ENCODE data around the gene TSNAXIP1.
A peak's percentile ranks its signal among the peaks of the same experiment; 100 is the strongest.
"Not testable (repeated sequence)": the region's sequence is repeated elsewhere in the genome, so short reads cannot be mapped to it uniquely, and the experiment has no call there.

TSNAXIP1 gene

DNA sequence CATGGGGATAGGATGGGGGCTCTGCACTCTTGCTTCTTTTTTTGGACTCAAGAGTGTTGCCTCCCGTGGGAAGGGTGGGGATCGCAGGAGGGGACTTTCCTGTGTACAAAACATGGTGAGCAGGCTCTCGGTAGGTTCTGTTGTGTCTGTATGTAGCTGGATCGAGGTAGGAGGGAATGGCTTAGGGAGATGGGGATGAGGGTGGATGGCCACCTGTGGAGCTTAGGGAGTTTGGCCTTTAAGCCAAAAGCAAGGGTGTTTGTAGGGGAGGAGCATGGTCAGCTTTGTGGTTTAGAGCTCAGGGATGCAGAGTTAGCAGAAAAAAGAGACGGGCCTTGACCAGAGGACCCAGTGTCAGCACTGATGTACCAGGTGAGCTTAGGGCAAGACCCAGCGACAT is 55.2 kb downstream of the TSNAXIP1 start:
- no peak for DNase-seq

DNA sequence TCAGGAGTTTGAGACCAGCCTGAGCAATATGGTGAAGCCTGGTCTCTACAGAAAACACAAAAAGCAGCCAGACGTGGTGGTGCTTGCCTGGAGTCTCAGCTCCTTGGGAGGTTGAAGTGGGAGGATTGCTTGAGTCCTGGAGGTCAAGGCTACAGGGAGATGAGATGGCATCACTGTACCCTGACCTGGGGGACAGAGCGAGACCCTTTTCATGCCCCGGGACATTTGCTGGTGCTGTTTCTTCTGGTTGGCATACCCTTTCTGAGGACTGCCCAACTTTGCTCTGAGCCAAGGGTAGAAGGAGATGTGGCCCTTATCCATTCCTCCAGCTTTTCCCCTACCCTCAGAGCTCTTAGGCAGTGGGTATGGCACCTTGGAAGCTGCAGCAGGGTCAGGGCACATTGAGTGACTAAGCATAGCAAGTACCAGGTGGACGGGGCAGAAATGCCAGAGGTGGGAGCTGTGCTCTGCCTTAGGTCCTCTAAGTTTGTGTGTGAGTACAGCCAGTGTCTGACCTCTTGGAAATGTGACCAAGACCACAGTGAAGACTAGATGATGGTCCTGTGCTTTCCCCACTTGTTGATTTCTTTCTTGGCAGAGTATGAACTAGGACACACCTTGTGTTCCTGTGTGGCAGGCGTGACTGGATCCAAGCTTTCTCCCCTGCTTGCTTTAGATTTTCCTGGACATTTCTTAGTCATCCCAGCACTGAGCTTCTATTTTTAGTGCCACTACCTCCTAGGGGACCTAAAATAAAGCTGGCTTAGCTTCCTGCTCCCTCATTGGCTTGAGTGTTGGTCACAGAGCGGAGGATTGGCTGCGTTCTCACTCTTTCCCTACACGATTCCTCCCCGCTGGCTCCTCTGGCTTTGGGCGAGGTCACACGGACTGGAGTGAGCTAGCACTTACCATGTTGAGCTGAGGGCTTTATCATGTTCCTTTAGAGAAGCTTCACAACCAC is 56.2 kb downstream of the TSNAXIP1 start:
- no peak for DNase-seq

DNA sequence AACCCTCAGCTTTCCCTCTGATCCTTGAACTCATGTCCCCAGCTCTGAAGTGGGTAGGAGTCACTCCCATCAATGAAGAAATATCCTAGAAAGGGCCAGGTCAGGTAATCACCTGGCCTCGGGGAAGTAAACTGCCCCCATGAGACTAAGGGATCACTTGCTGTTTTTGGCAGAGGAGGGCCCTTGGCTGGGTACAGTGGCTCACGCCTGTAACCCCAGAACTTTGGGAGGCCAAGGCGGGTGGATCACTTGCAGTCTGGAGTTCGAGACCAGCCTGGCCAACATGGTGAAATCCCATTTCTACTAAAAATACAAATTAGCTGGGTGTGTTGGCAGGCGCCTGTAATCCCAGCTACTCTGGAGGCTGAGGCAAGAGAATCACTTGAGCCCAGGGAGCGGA is 57.4 kb downstream of the TSNAXIP1 start:
- DNase-seq, result not testable (repeated sequence)

DNA sequence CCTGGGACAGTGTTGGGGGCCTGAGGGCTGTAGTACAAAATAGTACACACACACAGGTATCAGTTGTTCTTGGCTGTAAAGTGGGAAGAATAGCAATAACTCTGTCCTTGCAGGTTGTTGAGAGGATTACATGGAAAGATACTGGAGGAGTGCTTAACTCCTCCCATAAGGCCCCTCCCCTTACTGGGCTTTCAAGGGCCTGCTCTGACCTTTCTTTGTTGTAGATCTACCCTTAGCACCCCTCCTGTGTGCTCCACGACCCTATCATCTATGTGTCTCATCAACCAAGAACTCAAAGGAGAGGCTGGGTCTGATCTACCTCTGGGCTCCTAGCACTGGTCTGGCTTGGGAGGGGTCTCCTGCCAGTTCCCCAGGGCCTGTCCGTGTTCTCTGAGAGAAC is 57.9 kb downstream of the TSNAXIP1 start:
- no peak for DNase-seq

DNA sequence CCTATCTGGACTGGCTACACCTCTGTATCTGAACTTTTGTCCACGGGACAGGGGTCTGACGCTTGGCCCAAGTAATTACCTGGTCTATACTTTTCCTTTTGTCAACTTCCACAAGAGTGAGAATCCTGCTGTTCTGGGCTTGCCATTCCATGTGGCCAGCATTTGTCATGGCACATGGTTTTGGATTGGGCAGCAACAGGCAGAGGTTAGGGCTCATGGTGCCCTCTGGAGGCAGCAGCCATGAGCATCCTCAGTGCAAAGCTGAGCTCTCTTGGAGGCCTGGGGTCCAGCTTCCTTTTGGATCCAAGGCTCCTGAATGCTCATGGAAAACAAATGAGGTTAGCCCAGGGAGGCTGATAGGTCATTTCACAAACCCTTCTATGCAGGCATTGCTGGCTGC is 58.6 kb downstream of the TSNAXIP1 start:
- no peak for DNase-seq

DNA sequence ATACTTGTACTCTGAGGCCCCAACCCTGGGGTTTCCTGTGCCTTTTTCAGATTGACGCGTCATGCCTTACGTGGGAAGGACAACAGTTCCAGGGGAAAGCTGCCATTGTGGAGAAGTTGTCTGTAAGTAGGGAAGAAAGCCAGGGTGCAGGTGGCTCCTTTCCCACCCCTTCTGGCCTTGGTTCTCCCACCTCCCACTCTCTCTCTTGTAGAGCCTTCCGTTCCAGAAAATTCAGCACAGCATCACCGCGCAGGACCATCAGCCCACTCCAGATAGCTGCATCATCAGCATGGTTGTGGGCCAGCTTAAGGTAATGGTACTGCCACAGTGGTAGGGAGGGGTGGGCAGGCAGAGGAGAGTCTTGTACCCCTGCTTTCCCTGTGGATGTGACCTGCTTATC is 61.6 kb downstream of the TSNAXIP1 start:
- DNase-seq, result no peak

DNA sequence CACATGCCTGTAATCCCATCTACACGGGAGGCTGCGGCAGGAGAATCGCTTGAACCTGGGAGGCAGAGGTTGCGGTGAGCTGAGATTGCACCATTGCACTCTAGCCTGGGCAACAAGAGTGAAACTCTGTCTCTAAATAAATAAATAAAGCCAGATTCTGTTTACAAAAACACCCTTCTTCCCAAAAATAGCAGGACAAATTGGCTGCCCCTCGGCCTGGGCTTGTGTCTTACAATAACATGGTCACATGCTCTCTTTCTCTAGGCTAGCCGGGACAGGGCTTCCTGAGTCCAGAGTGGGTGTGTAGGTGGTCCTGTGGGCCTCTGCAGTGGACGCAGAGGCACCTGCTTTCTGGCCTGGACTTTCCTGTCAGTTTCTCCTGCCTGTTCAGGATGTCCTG is 63.0 kb downstream of the TSNAXIP1 start:
- no peak for DNase-seq

DNA sequence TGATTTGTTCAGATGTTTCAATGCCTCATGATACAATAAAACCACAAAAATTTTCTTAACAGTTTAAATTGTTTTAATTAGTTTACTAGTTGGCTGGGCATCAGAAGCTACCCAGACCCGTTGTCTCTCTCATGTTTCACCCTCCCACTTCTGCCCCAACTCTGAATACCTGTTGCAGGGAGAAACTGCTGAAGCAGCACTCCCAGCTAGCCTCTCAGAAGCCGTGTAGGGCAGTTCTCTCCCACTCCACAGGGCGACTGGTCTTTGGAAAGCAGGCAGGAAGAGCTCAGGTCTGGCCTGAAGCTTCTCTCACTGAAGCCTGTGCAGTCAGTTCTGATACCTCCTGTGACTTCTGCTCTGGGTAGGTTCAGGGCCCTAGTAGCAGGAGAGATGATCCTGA is 64.6 kb downstream of the TSNAXIP1 start:
- DNase-seq, result no peak

DNA sequence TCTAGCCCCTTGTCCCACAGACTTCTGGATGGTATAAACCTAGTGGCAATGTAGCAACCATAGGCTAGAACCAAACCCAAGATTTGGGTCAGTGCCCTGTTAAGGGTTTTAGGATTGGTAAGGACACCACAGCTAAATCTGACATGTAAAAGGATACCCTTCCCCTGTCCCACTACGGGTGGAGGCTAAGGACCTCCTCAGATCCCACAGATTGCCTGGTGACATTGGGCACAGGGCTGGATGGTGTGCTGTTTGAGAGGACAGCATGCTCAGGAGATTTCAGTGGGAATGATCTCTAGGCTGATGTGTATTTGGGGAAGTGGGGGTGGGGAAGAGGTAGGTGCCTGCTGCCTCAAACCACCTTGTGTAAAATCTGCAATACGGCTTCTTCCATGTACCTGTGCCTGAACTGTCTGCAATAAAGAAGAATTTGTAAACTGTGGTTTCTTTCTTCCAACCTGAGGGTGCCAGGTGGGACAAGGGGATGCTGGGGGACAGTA is 65.5 kb downstream of the TSNAXIP1 start:
- DNase-seq, result no peak

DNA sequence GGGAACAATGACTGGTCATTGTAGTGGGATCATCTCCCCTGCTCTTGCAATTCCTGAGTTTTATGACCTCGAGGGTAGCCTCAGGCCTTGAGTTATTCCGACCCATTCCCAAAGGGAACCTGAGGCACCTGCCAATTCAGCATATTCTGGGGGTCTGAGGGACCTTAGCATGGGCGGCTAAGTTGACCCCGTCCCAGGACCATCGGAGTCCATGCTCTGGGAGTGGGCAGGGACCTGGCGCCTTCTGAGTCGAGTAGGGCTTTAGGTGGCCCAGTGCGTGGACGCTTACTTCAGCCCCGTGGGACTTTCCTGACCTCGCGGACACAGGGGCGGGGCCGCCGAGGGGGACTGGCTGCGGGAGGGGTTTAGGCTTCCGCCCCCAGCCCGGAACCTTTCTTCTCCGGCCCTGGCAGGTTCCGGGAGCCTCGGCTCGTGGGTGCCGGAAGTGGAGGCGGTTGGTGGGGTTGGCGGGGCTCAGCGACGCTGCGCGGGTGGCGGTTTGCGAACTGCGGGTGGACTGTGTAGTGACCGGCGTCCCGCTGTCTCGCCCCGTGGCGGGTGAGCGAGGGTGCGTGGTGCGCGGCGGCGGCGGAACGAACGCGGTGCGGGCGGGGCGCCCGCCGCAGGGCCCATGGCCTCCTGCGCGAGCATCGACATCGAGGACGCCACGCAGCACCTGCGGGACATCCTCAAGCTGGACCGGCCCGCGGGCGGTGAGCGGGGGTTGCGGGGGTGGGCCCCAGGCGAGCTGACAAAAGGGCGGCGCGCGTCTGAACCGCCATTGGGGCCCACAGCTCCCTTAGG is 66.1 kb downstream of the TSNAXIP1 start, which contains the start of gene EDC4:
Gene EDC4 (plus strand): TSS at position 422 of the 804 bp plus-strand sequence. CDS start 210 bp downstream, at position 632.
- peak; percentile 14 for DNase-seq

DNA sequence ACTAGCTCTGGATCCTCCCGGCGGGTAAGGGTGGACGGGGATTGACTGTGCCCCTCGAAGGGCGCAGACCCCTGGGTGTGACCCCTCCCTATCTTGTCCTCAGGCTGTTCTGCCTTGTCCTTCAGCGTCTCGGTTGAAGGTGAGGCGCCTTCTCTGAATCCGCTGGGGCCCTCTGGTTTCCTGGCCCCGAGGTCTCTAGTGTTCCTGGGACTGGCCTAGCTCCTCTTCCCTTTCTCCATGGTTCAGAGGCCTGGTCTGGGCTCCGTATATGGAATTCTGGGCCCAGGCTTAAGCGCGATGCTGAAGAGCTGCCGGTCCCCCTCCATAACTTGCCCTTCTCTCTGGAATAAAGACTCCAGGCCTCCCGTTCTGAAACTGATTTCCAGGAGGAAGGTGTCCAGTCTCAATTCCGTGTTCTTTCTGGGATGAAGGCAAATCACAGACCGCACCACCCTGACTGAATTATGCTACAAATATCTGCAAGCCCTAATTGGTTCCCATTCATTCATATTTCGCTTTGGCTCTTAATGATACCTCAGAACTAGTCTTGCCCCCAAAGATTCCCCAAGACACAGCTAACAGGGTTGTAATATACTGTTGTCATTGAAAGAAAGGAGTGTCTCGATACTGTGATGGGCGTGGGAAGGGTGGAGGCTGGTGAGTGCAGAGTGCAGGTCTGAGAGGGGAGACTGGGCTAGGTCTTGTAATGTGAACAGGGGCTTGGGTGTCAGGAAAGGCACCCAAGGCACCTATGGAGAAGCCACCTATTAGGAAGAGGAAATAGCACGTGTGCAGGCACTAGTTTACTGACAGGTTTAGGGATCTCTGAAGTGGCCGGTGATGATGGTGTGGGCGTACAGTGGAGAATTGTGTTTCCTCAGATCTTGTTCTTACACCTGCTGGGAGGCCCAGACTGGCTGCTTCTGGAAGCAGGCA is 67.0 kb downstream of the TSNAXIP1 start:
- DNase-seq, result no peak

DNA sequence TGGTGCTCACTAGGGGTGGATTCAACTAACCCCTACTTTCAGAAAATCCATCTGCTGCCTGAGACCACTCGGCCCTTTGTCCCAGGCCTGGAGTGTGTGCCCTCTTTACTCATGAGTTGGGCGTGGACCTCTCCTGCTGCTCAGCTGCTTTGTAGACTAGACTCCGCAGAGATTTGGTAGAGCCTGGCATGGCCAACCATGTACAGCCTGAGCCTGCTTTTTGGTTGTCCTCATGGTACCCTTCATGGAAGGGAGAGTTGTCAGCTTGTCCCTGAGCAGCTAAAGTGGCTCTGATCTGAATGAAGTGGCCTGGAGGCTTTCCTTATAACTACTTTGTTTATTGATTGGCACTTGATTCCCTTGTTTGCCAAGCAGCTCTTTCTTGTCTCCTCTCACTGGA is 67.7 kb downstream of the TSNAXIP1 start:
- no peak for DNase-seq

DNA sequence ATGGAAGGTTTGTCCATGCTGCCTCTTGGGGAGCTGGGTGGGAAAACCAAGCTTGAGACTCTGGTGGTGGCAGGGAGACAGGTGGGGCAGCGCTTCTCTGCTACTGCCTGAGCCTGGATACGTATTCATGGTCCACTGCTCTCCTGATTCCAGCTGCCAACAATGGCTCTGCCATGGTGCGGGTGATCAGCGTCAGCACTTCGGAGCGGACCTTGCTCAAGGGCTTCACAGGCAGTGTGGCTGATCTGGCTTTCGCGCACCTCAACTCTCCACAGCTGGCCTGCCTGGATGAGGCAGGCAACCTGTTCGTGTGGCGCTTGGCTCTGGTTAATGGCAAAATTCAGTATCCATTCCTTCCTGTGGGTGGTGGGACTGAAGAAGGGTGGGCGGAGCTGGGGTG is 70.4 kb downstream of the TSNAXIP1 start:
- no peak for DNase-seq
